Ascending aorta (tissue), 2 donors: ENCODE data around the gene PSD. TPM values are rescaled to one million over a fixed set of nuclear protein-coding genes. Genes with fewer than 3 reads are reported as not detected.

Experiments used
- DNase-seq, 2 donors: peaks; one replicate each; pipeline ENCODE4 v3.0.0-alpha.2; 2019; ENCODE audit warnings: low spot score in 2 of 2
- H3K27ac ChIP-seq, 2 donors: fragments of 200-600 bp; sonication (generic); one replicate each; pipeline ENCODE4 v1.5.1; 2016 to 2017; ENCODE audit warnings: mild to moderate bottlenecking in 1 of 2
- H3K27me3 ChIP-seq: fragments of 200-600 bp; sonication (generic); one replicate; pipeline ENCODE4 v1.5.1; 2017
- H3K36me3 ChIP-seq, 2 donors: fragments of 200-600 bp; sonication (generic); one replicate each; pipeline ENCODE4 v1.5.1; 2016
- H3K4me1 ChIP-seq, 2 donors: fragments of 200-600 bp; sonication (generic); one replicate each; pipeline ENCODE4 v1.5.1; 2016 to 2017; ENCODE audit warnings: mild to moderate bottlenecking in 1 of 2
- H3K4me3 ChIP-seq, 2 donors: fragments of 200-600 bp; sonication (generic); one replicate each; pipeline ENCODE4 v1.5.1; 2016 to 2017; ENCODE audit warnings: mild to moderate bottlenecking in 1 of 2
- H3K9me3 ChIP-seq, 2 donors: fragments of 200-600 bp; sonication (generic); one replicate each; pipeline ENCODE4 v1.5.1; 2016
- CTCF ChIP-seq, 3 experiments: fragments of 200-600 bp in 2 of 3; fragments of 450-650 bp in 1 of 3; sonication (generic) in 2 of 3; IDR thresholded peaks; one replicate each; pipeline ENCODE4 v1.5.1; 2016 to 2019; ENCODE audit warnings: antibody characterized with exemption in 3 of 3, mild to moderate bottlenecking in 1 of 3, moderate library complexity in 1 of 3
- intact Hi-C: fragments of 100-400 bp; cut with DNase I; formaldehyde crosslinking; loops from one replicate; pipeline ENCODE4 v1.15.1; 2023
- total RNA-seq: library from RNA; depleted of rRNA; stranded (reverse); fragments of >200 nt; gene quantifications from one replicate; pipeline ENCODE4 v1.1.0, GENCODE V29; 2016

PSD gene
- total RNA-seq, 1 donor from 2014 or later: not detected

GRCh38 chr10:102437515-102437914 lies 18.9 kb upstream of the PSD start:
- intact Hi-C loops: no loop called here
- DNase-seq: no peak
- TF ChIP-seq CTCF (IDR thresholded peaks at IDR 0.05): no peak
- H3K27me3 ChIP-seq: no peaks in the 10 kb centered on the region
- no peak overlapping the region for H3K27ac ChIP-seq
- peaks cover 2 to 5% of the 10 kb centered on the region in 2 donors for H3K4me1 ChIP-seq
- no peaks in the 10 kb centered on the region for H3K9me3 ChIP-seq
- no peak overlapping the region for H3K4me3 ChIP-seq
- H3K36me3 ChIP-seq: no peaks in the 10 kb centered on the region

GRCh38 chr10:102436312-102436711 lies 17.7 kb upstream of the PSD start:
- intact Hi-C loops: no loop called here

GRCh38 chr10:102435529-102436233 lies 17.1 kb upstream of the PSD start:
- TF ChIP-seq CTCF (IDR thresholded peaks at IDR 0.05): no peak
- peak overlapping the region; percentile 23 to 52 for H3K4me3 ChIP-seq
- no peaks in the 10 kb centered on the region for H3K27me3 ChIP-seq
- H3K27ac ChIP-seq: peak overlapping the region in 1 of 2 donors; percentile 2
- intact Hi-C loops: no loop called here
- no peaks in the 10 kb centered on the region for H3K36me3 ChIP-seq
- H3K4me1 ChIP-seq: peaks cover 8 to 14% of the 10 kb centered on the region in 2 donors
- no peak for DNase-seq
- no peaks in the 10 kb centered on the region for H3K9me3 ChIP-seq

More at GRCh38 chr10:102436312-102436711, 17.7 kb upstream of the PSD start:
- TF ChIP-seq CTCF (IDR thresholded peaks at IDR 0.05): no peak
- no peak for DNase-seq
- no peaks in the 10 kb centered on the region for H3K27me3 ChIP-seq
- H3K9me3 ChIP-seq: no peaks in the 10 kb centered on the region
- H3K36me3 ChIP-seq: no peaks in the 10 kb centered on the region
- no peak overlapping the region for H3K4me3 ChIP-seq
- H3K27ac ChIP-seq: no peak overlapping the region
- H3K4me1 ChIP-seq: peaks cover 8 to 13% of the 10 kb centered on the region in 2 donors

- H3K27ac ChIP-seq: peak overlapping the region in 1 of 2 donors; percentile 2
- no peak for TF ChIP-seq CTCF (IDR thresholded peaks at IDR 0.05)
- H3K9me3 ChIP-seq: no peaks in the 10 kb centered on the region
- intact Hi-C loops: no loop called here
- peaks cover 8 to 14% of the 10 kb centered on the region in 2 donors for H3K4me1 ChIP-seq
- H3K4me3 ChIP-seq: peak overlapping the region in 1 of 2 donors; percentile 52
- H3K36me3 ChIP-seq: no peaks in the 10 kb centered on the region
- DNase-seq: no peak
- no peaks in the 10 kb centered on the region for H3K27me3 ChIP-seq
Measured at GRCh38 chr10:102435133-102435497, 16.5 kb upstream of the PSD start.

- TF ChIP-seq CTCF (IDR thresholded peaks at IDR 0.05): no peak
- intact Hi-C loops: no loop called here
Measured at GRCh38 chr10:102434394-102435132, 16.0 kb upstream of the PSD start.

More at GRCh38 chr10:102434394-102435132, 16.0 kb upstream of the PSD start:
- Histone ChIP-seq H3K4me3 (no peak overlapping the region), H3K4me1 (peaks cover 8 to 14% of the 10 kb centered on the region in 2 donors), H3K27ac (no peak overlapping the region), H3K27me3 (no peaks in the 10 kb centered on the region), H3K36me3 (no peaks in the 10 kb centered on the region), H3K9me3 (no peaks in the 10 kb centered on the region)
- no peak for DNase-seq
